Fibroblast of pulmonary artery (primary cell): ENCODE results near the gene RNF222.
"Not testable (repeated sequence)": the region's sequence is repeated elsewhere in the genome, so short reads cannot be mapped to it uniquely, and the experiment has no call there.

Experiments
- DNase-seq: peaks from one replicate; pipeline ENCODE4 v3.0.0-alpha.2; 2010; ENCODE audit warnings: low read depth
- H3K4me3 ChIP-seq: replicated peaks from 2 replicates; pipeline ENCODE4 v1.5.1; 2011; ENCODE audit warnings: low read depth, mild to moderate bottlenecking, control low read depth, low read length, moderate library complexity
- CTCF ChIP-seq: IDR thresholded peaks from 2 replicates; pipeline ENCODE4 v1.5.1; 2011; ENCODE audit warnings: mild to moderate bottlenecking, control low read depth, low read length, inconsistent platforms; ENCODE audit errors: missing control alignments

RNF222 gene

DNA sequence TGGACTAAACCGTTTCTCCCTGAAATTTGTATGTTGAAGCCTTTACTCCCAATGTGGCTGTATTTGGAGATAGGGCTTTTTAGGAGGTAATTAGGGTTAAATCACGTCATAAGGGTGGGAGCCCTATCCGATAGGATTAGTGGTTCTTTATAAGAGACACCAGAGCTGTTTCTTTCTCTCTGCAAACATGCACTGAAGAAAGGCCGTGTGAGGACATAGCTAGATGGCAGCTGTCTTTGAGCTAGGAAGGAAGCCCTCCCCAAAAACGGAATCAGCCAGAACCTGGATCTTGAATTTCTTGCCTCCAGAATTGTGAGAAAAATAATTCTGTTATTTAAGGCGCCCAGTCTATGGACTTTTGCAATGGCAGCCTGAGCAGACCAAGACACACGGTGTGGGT, 43.9 kb downstream of the RNF222 start:
- H3K4me3 ChIP-seq, result no peak overlapping the region
- no peak for DNase-seq
- no peak for TF ChIP-seq CTCF

DNA sequence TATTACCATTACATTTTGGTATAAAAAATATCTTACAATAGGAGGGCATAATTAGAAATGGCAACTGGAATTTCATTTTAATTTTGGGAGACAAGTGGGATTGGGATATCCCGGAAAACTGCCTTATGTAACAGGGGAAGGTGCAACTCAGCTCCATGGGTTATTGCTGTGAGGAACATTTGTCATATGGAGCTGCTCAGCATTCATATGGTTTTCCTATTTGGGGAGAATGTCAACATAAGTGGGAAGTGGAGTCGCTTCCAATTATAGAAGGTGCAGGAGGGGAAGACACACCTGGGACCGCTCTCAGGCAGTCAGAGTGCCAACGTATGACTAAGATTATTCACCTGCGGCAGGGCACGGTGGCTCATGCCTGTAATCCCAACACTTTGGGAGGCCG, 47.3 kb downstream of the RNF222 start:
- TF ChIP-seq CTCF, result no peak
- no peak for DNase-seq
- H3K4me3 ChIP-seq, result no peak overlapping the region

- not testable (repeated sequence) for DNase-seq, H3K4me3 ChIP-seq
Measured at GRCh38 chr17:8347001-8347400, 50.6 kb downstream of the RNF222 start.

GRCh38 chr17:8345951-8346665, 51.5 kb downstream of the RNF222 start:
- no peak for DNase-seq
- TF ChIP-seq CTCF, result no peak
- H3K4me3 ChIP-seq, result no peak overlapping the region

GRCh38 chr17:8345052-8345690, 52.5 kb downstream of the RNF222 start:
- DNase-seq, result no peak
- H3K4me3 ChIP-seq, result no peak overlapping the region
- no peak for TF ChIP-seq CTCF

DNA sequence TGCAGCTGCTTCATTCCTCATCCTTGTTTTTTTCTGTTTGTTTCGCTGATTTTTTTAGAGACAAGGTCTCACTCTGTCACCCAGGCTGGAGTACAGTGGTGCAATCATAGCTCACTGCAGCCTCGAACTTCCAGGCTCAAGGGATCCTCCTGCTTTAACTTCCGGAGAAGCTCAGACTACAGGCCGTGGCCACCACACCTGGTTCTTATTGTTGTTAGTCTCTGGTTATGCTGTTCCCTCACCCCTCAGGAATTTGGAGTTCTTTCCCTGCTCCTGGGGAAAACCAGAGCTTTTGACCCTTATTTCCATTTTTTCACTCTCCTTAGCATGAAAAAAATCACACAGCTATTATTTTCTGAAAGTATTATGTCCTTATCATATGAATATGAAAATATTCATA, 56.2 kb downstream of the RNF222 start:
- no peak for DNase-seq
- TF ChIP-seq CTCF, result no peak
- H3K4me3 ChIP-seq, result no peak overlapping the region
